C4-2B (cell line): ENCODE measurements around the gene IL5.

Experiments used
- CTCF ChIP-seq: fragments of 450-650 bp; conservative IDR thresholded peaks from 2 replicates; pipeline ENCODE4 v1.5.1; 2017; ENCODE audit warnings: mild to moderate bottlenecking
- ZFX ChIP-seq: fragments of 450-650 bp; IDR thresholded peaks from 2 replicates; pipeline ENCODE4 v1.6.1; 2017

- TF ChIP-seq CTCF (no peak), ZFX (no peak)
Measured at GRCh38 chr5:132566657-132567056, 23.3 kb upstream of the IL5 start.
